Mesenchymal stem cell (in vitro differentiated cells and primary cell): Measurements from ENCODE around the gene ADARB2.

Source experiments
- DNase-seq: peaks from one replicate; pipeline ENCODE4 v3.0.0-alpha.2; 2013
- H2AFZ ChIP-seq: one replicate; pipeline ENCODE4 v1.6.1; 2013; ENCODE audit warnings: low read depth, mild to moderate bottlenecking, control low read depth, inconsistent platforms, low read length, moderate library complexity
- H2AK5ac ChIP-seq: 2 replicates; pipeline ENCODE4 v1.6.1; 2013; ENCODE audit warnings: low read length, moderate library complexity, mild to moderate bottlenecking, inconsistent platforms; ENCODE audit not compliant: severe bottlenecking
- H2BK120ac ChIP-seq: one replicate; pipeline ENCODE4 v1.6.1; 2013; ENCODE audit warnings: low read depth, mild to moderate bottlenecking, inconsistent platforms, low read length, moderate library complexity
- H2BK12ac ChIP-seq, 2 experiments: one replicate each; pipeline ENCODE4 v1.6.1; 2013; ENCODE audit warnings: inconsistent platforms in 2 of 2, low read length in 2 of 2, mild to moderate bottlenecking in 2 of 2, moderate library complexity in 2 of 2, control low read depth in 1 of 2
- H2BK15ac ChIP-seq: one replicate; pipeline ENCODE4 v1.6.1; 2013; ENCODE audit warnings: mild to moderate bottlenecking, low read depth, inconsistent platforms; ENCODE audit not compliant: poor library complexity, severe bottlenecking
- H2BK5ac ChIP-seq: 2 replicates; pipeline ENCODE4 v1.6.1; 2013; ENCODE audit warnings: low read depth, mild to moderate bottlenecking, low read length, control low read depth, inconsistent platforms; ENCODE audit not compliant: poor library complexity, severe bottlenecking
- H3K14ac ChIP-seq, 2 experiments: one replicate each; pipeline ENCODE4 v1.6.1; 2013; ENCODE audit warnings: inconsistent platforms in 2 of 2, low read length in 2 of 2, control low read depth in 1 of 2, mild to moderate bottlenecking in 1 of 2, moderate library complexity in 1 of 2
- H3K18ac ChIP-seq, 2 experiments: one replicate each; pipeline ENCODE4 v1.6.1; 2013; ENCODE audit warnings: inconsistent platforms in 2 of 2, low read length in 2 of 2, control low read depth in 1 of 2, low read depth in 1 of 2, mild to moderate bottlenecking in 1 of 2
- H3K23ac ChIP-seq, 2 experiments: one replicate each; pipeline ENCODE4 v1.6.1; 2013; ENCODE audit warnings: inconsistent platforms in 2 of 2, low read length in 2 of 2, mild to moderate bottlenecking in 2 of 2, moderate library complexity in 2 of 2, control low read depth in 1 of 2
- H3K27ac ChIP-seq: 2 replicates; pipeline ENCODE4 v1.5.1; 2013; ENCODE audit warnings: mild to moderate bottlenecking, moderate library complexity, low read length, control low read depth, inconsistent platforms; ENCODE audit not compliant: poor library complexity, severe bottlenecking
- H3K27me3 ChIP-seq, 2 experiments: 2 replicates each; pipeline versions ENCODE4 v1.6.1 to v1.7.0; 2013; ENCODE audit warnings: low read length in 2 of 2, mild to moderate bottlenecking in 2 of 2, moderate library complexity in 2 of 2, control low read depth in 1 of 2, inconsistent platforms in 1 of 2; ENCODE audit not compliant: control insufficient read depth in 1 of 2, insufficient read depth in 1 of 2
- H3K36me3 ChIP-seq, 2 experiments: 2 replicates each; pipeline versions ENCODE4 v1.6.1 to v1.7.0; 2013; ENCODE audit warnings: low read length in 2 of 2, control low read depth in 1 of 2, inconsistent platforms in 1 of 2, low read depth in 1 of 2, mild to moderate bottlenecking in 1 of 2; ENCODE audit not compliant: insufficient read depth in 2 of 2, control insufficient read depth in 1 of 2
- H3K4ac ChIP-seq, 2 experiments: one replicate each; pipeline ENCODE4 v1.6.1; 2013; ENCODE audit warnings: inconsistent platforms in 2 of 2, low read length in 2 of 2, mild to moderate bottlenecking in 2 of 2, moderate library complexity in 2 of 2, control low read depth in 1 of 2, low read depth in 1 of 2
- H3K4me1 ChIP-seq: 2 replicates; pipeline ENCODE4 v1.6.1; 2013; ENCODE audit warnings: low read depth, low read length, control low read depth; ENCODE audit not compliant: control insufficient read depth, insufficient read depth
- H3K4me2 ChIP-seq: 2 replicates; pipeline ENCODE4 v1.6.1; 2013; ENCODE audit warnings: low read length, mild to moderate bottlenecking, inconsistent platforms; ENCODE audit not compliant: poor library complexity, severe bottlenecking
- H3K4me3 ChIP-seq, 2 experiments: 2 replicates each; pipeline versions ENCODE4 v1.5.1 to v1.7.0; 2013; ENCODE audit warnings: low read length in 2 of 2, mild to moderate bottlenecking in 2 of 2, control low read depth in 1 of 2, low read depth in 1 of 2; ENCODE audit not compliant: insufficient read depth in 1 of 2
- H3K79me1 ChIP-seq: replicated peaks from 2 replicates; pipeline ENCODE4 v1.6.1; 2013; ENCODE audit warnings: mild to moderate bottlenecking, control low read depth, low read length, inconsistent platforms; ENCODE audit not compliant: poor library complexity, severe bottlenecking
- H3K9ac ChIP-seq: 2 replicates; pipeline ENCODE4 v1.7.0; 2013; ENCODE audit warnings: mild to moderate bottlenecking, low read length, moderate library complexity
- H3K9me3 ChIP-seq: 2 replicates; pipeline ENCODE4 v1.7.0; 2013; ENCODE audit warnings: mild to moderate bottlenecking, low read length; ENCODE audit not compliant: control insufficient read depth
- H4K8ac ChIP-seq: one replicate; pipeline ENCODE4 v1.6.1; 2013; ENCODE audit warnings: inconsistent platforms, mild to moderate bottlenecking, low read length, moderate library complexity
- H4K91ac ChIP-seq: one replicate; pipeline ENCODE4 v1.6.1; 2013; ENCODE audit warnings: mild to moderate bottlenecking, low read length, inconsistent platforms
- WGBS: methylation state at CpG from one replicate; pipeline ENCODE4 v1.1.7; 2013; ENCODE audit warnings: mixed read lengths; 5-methylcytosine and 5-hydroxymethylcytosine counted together

ADARB2 gene

GRCh38 chr10:1582739-1583138 is 154.6 kb downstream of the ADARB2 start:
- Histone ChIP-seq H3K27ac (no peak overlapping the region), H2BK12ac (no peak overlapping the region), H3K36me3 (no peaks in the 10 kb centered on the region)

GRCh38 chr10:1581189-1581588 is 156.1 kb downstream of the ADARB2 start:
- H3K4me1 ChIP-seq: no peaks in the 10 kb centered on the region
- H2BK12ac ChIP-seq: no peak overlapping the region
- no peak overlapping the region for H4K8ac ChIP-seq
- no peak overlapping the region for H2AK5ac ChIP-seq
- H3K27ac ChIP-seq: no peak overlapping the region
- no peak overlapping the region for H2BK15ac ChIP-seq
- H2BK120ac ChIP-seq: no peak overlapping the region
- no peak overlapping the region for H3K4me2 ChIP-seq
- H3K79me1 ChIP-seq: no peaks in the 10 kb centered on the region
- H3K27me3 ChIP-seq: no peaks in the 10 kb centered on the region
- H4K91ac ChIP-seq: no peak overlapping the region
- H3K9ac ChIP-seq: no peak overlapping the region
- H3K4ac ChIP-seq: no peak overlapping the region
- WGBS: 63% methylated on average over 10 of the region's 11 CpGs
- H2BK5ac ChIP-seq: no peak overlapping the region
- no peak overlapping the region for H3K23ac ChIP-seq
- DNase-seq: no peak
- no peaks in the 10 kb centered on the region for H3K36me3 ChIP-seq
- H3K9me3 ChIP-seq: no peaks in the 10 kb centered on the region
- no peak overlapping the region for H3K14ac ChIP-seq
- H2AFZ ChIP-seq: no peak overlapping the region
- H3K4me3 ChIP-seq: no peak overlapping the region
- H3K18ac ChIP-seq: no peak overlapping the region

More at GRCh38 chr10:1582739-1583138, 154.6 kb downstream of the ADARB2 start:
- Histone ChIP-seq H3K14ac (no peak overlapping the region), H3K18ac (no peak overlapping the region), H3K4me3 (no peak overlapping the region), H4K8ac (no peak overlapping the region), H2AK5ac (no peak overlapping the region), H3K23ac (no peak overlapping the region), H3K4ac (no peak overlapping the region), H3K4me1 (no peaks in the 10 kb centered on the region), H2BK15ac (no peak overlapping the region), H4K91ac (no peak overlapping the region), H2BK120ac (no peak overlapping the region), H3K9ac (no peak overlapping the region), H2BK5ac (no peak overlapping the region), H3K79me1 (no peaks in the 10 kb centered on the region), H3K9me3 (no peaks in the 10 kb centered on the region), H3K4me2 (no peak overlapping the region), H3K27me3 (no peaks in the 10 kb centered on the region), H2AFZ (no peak overlapping the region)
- no peak for DNase-seq
- 69% methylated on average over 4 of the region's 4 CpGs for WGBS

- Histone ChIP-seq H2BK12ac (no peak overlapping the region), H2BK15ac (no peak overlapping the region), H3K4me1 (no peaks in the 10 kb centered on the region), H3K9ac (no peak overlapping the region), H4K8ac (no peak overlapping the region), H3K36me3 (no peaks in the 10 kb centered on the region), H4K91ac (no peak overlapping the region), H3K4me2 (no peak overlapping the region), H2BK120ac (no peak overlapping the region), H3K27me3 (no peaks in the 10 kb centered on the region), H3K14ac (no peak overlapping the region), H2AK5ac (no peak overlapping the region), H3K23ac (no peak overlapping the region), H3K9me3 (no peaks in the 10 kb centered on the region), H2BK5ac (no peak overlapping the region), H3K79me1 (no peaks in the 10 kb centered on the region), H3K18ac (no peak overlapping the region), H3K27ac (no peak overlapping the region), H2AFZ (no peak overlapping the region), H3K4ac (no peak overlapping the region), H3K4me3 (no peak overlapping the region)
- 69% methylated on average over 9 of the region's 9 CpGs for WGBS
- DNase-seq: no peak
These were observed 157.7 kb downstream of the ADARB2 start for GRCh38 chr10:1579671-1580070.

- no peak overlapping the region for H3K9ac ChIP-seq
- DNase-seq: no peak
- H3K18ac ChIP-seq: no peak overlapping the region
- H3K27me3 ChIP-seq: no peaks in the 10 kb centered on the region
- H2AFZ ChIP-seq: no peak overlapping the region
- H3K9me3 ChIP-seq: no peaks in the 10 kb centered on the region
- WGBS: 79% methylated on average over 7 of the region's 7 CpGs
- no peak overlapping the region for H2BK15ac ChIP-seq
- H3K4me2 ChIP-seq: no peak overlapping the region
- H4K91ac ChIP-seq: no peak overlapping the region
- H4K8ac ChIP-seq: no peak overlapping the region
- H2BK120ac ChIP-seq: no peak overlapping the region
- H3K79me1 ChIP-seq: no peaks in the 10 kb centered on the region
- no peak overlapping the region for H2BK5ac ChIP-seq
- no peak overlapping the region for H2BK12ac ChIP-seq
- no peaks in the 10 kb centered on the region for H3K4me1 ChIP-seq
- H3K36me3 ChIP-seq: no peaks in the 10 kb centered on the region
- no peak overlapping the region for H3K27ac ChIP-seq
- H2AK5ac ChIP-seq: no peak overlapping the region
- no peak overlapping the region for H3K14ac ChIP-seq
- H3K4ac ChIP-seq: no peak overlapping the region
- no peak overlapping the region for H3K23ac ChIP-seq
- no peak overlapping the region for H3K4me3 ChIP-seq
These were observed 158.2 kb downstream of the ADARB2 start for GRCh38 chr10:1579141-1579491.
